Right atrium auricular region (tissue), 2 donors: ENCODE measurements around the gene TUBB4B. TPM values are rescaled to one million over a fixed set of nuclear protein-coding genes. Genes with fewer than 3 reads are reported as not detected.
"Not testable (repeated sequence)": the region's sequence is repeated elsewhere in the genome, so short reads cannot be mapped to it uniquely, and the experiment has no call there.

ENCODE experiments used
- DNase-seq: peaks from one replicate; pipeline ENCODE4 v3.0.0-alpha.2; 2019; ENCODE audit warnings: low spot score
- H3K27ac ChIP-seq, 2 donors: fragments of 200-600 bp; sonication (generic); 1 replicate in 1 of 2; 2 replicates in 1 of 2; pipeline ENCODE4 v1.5.1; 2016 to 2019
- H3K27me3 ChIP-seq, 2 donors: fragments of 200-600 bp; sonication (generic); one replicate each; pipeline versions ENCODE4 v1.5.1 to v1.6.0; 2017 to 2019
- H3K36me3 ChIP-seq: fragments of 200-600 bp; sonication (generic); one replicate; pipeline ENCODE4 v1.5.1; 2016
- H3K4me1 ChIP-seq, 2 donors: fragments of 200-600 bp; sonication (generic); one replicate each; pipeline versions ENCODE4 v1.5.1 to v1.6.0; 2017 to 2019
- H3K4me3 ChIP-seq, 2 donors: fragments of 200-600 bp; sonication (generic); 1 replicate in 1 of 2; 2 replicates in 1 of 2; pipeline ENCODE4 v1.5.1; 2017 to 2019; ENCODE audit warnings: mild to moderate bottlenecking in 1 of 2, moderate library complexity in 1 of 2
- H3K9me3 ChIP-seq, 2 donors: fragments of 200-600 bp; sonication (generic); one replicate each; pipeline ENCODE4 v1.5.1; 2019
- total RNA-seq, 2 donors: library from RNA; depleted of rRNA; stranded (reverse); fragments of >200 nt; gene quantifications; one replicate each; pipeline ENCODE4 v1.1.0, GENCODE V29; 2016
- TF ChIP-seq, protein P1 (sequence below), 2 donors: fragments of 200-600 bp; sonication (generic); IDR thresholded peaks; one replicate each; pipeline ENCODE4 v1.5.1; 2019; ENCODE audit warnings: antibody characterized with exemption in 2 of 2

Gene TUBB4B
- total RNA-seq, 2 donors from 2014 or later: 310 to 394 TPM

GRCh38 chr9:137236936-137237421 lies 4.1 kb upstream of the TUBB4B start:
- DNase-seq: no peak
- Histone ChIP-seq H3K27ac (peak overlapping the region; percentile 12 to 43), H3K4me1 (peaks cover 0 to 50% of the 10 kb centered on the region in 2 donors)

DNA sequence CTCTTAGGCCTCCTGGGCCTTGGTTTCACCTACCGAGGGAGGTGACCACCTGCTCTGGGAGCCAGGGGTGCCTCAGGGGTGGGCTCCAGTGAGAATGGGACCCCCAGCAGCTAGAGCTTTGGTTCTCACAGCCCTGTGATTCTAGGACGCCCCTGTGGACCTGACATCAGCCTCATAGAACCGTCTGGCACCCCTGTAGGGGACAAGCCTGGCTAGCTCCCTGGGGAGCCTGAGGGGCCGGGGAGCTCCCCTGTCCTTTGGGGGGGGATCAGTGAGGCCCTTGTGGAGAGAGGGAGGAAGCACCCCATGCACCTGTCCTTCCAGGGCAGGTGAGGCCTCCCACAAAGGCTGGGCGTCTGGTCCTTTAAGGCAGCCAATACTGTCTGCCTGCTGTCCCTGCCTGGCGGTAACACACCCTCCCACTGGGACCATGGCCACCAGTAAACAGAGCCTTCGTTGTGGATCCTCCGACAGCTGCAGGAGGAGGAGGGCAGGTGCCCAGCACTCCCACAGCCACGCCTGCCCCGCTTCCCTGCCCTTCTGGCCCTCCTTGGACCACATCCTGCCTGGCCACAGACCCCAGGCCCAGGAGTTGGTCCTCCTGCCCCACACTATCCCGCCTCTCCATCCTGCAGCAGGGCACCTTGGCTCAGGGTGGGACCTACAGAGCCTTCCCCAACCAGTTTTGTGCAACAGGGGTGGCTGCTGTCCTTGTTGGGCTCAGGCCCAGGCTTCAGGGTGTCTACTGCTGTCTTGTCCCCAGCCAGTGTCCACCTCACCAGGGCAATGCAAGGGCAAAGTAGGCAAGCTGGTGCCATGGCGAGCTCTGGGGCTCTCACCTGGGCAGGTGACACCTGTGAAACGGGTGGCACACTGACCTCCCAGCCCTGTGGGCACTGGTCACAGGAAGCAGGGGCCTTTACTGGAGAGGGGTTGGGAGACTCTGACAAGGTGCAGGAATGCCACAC lies 3.0 kb upstream of the TUBB4B start:
- TF ChIP-seq, protein P1, sequence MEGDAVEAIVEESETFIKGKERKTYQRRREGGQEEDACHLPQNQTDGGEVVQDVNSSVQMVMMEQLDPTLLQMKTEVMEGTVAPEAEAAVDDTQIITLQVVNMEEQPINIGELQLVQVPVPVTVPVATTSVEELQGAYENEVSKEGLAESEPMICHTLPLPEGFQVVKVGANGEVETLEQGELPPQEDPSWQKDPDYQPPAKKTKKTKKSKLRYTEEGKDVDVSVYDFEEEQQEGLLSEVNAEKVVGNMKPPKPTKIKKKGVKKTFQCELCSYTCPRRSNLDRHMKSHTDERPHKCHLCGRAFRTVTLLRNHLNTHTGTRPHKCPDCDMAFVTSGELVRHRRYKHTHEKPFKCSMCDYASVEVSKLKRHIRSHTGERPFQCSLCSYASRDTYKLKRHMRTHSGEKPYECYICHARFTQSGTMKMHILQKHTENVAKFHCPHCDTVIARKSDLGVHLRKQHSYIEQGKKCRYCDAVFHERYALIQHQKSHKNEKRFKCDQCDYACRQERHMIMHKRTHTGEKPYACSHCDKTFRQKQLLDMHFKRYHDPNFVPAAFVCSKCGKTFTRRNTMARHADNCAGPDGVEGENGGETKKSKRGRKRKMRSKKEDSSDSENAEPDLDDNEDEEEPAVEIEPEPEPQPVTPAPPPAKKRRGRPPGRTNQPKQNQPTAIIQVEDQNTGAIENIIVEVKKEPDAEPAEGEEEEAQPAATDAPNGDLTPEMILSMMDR (IDR thresholded peaks at IDR 0.05): no peak
- no peak for DNase-seq
- H3K4me1 ChIP-seq: peaks cover 0 to 61% of the 10 kb centered on the region in 2 donors
- H3K9me3 ChIP-seq: no peaks in the 10 kb centered on the region
- H3K4me3 ChIP-seq: no peak overlapping the region
- peak overlapping the region in 1 of 2 donors; percentile 43 for H3K27ac ChIP-seq
- no peaks in the 10 kb centered on the region for H3K27me3 ChIP-seq
- H3K36me3 ChIP-seq: peaks cover 15% of the 10 kb centered on the region

More at GRCh38 chr9:137236936-137237421, 4.1 kb upstream of the TUBB4B start:
- no peaks in the 10 kb centered on the region for H3K27me3 ChIP-seq
- peaks cover 4% of the 10 kb centered on the region for H3K36me3 ChIP-seq
- H3K9me3 ChIP-seq: no peaks in the 10 kb centered on the region
- peak overlapping the region; percentile 0 to 32 for H3K4me3 ChIP-seq
- TF ChIP-seq, protein P1 (IDR thresholded peaks at IDR 0.05): no peak

DNA sequence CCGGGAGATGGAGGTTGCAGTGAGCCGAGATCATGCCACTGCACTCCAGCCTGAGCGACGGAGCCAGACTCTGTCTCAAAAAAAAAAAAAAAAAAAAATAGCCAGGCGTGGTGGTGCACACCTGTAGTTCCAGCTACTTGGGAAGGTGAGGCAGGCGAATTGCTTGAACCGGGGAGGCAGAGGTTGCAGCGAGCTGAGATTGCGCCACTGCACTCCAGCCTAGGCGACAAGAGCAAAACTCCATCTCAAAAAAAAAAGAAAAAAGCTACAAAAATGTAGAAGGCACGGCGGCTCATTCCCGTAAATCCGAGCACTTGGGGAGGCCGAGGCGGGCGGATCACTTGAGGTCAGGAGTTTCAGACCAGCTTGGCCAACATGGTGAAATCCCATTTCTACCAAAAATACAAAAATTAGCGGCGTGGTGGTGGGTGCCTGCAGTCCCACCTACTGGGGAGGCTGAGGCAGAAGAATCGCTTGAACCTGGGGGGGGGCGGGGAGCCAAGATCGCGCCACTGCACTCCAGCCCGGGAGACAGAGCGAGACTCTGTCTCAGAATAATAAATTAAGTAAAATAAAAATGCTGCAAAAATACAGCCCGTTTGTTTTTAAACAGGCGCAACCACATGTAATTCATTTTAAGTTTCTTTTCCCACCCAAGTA lies 1.4 kb upstream of the TUBB4B start:
- H3K27me3 ChIP-seq, H3K9me3 ChIP-seq, DNase-seq: not testable (repeated sequence)
- peak overlapping the region; percentile 42 to 74 for H3K4me3 ChIP-seq
- peaks cover 23% of the 10 kb centered on the region for H3K36me3 ChIP-seq
- H3K4me1 ChIP-seq: peaks cover 0 to 74% of the 10 kb centered on the region in 2 donors
- H3K27ac ChIP-seq: peak overlapping the region; percentile 95 to 99

DNA sequence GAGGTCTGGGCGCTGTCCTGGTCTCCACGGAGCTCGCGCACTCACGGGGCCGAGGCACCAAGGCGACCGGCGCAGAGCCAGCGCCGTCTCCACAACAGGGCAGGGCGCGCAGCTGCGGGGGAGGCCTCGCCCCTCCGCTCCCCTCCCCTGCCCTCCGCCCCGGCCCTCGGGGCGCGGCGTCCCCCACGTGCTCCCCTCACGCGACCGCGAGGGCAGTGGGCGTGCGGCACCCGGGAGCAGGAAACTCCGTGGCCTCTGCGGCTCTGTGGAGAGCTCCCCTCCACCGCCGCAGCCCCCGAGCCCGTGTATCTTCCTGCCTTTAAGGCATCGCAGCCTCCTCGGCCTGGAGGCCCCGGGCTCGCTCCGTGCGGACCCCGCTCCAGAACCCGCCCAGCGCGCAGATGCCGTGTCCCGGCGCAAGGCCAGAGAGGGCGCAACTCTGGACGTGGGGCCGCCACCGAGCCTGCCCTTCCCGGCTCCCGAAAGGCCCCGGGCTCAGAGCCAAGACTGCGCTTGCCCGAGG lies 708 bp upstream of the TUBB4B start:
- H3K27me3 ChIP-seq: no peaks in the 10 kb centered on the region
- TF ChIP-seq, protein P1 (IDR thresholded peaks at IDR 0.05): peak in 1 of 2 donors; percentile 28
- DNase-seq: peak; percentile 76
- H3K4me3 ChIP-seq: peak overlapping the region; percentile 42 to 74
- H3K27ac ChIP-seq: peak overlapping the region; percentile 95 to 99
- no peaks in the 10 kb centered on the region for H3K9me3 ChIP-seq
- peaks cover 0 to 74% of the 10 kb centered on the region in 2 donors for H3K4me1 ChIP-seq
- peaks cover 23% of the 10 kb centered on the region for H3K36me3 ChIP-seq

GRCh38 chr9:137241490-137242268 lies 592 bp downstream of the TUBB4B start:
- Histone ChIP-seq H3K27ac (peak overlapping the region; percentile 88 to 94), H3K4me1 (peaks cover 0 to 61% of the 10 kb centered on the region in 2 donors), H3K4me3 (peak overlapping the region; percentile 84), H3K36me3 (peaks cover 23% of the 10 kb centered on the region), H3K9me3 (no peaks in the 10 kb centered on the region), H3K27me3 (no peaks in the 10 kb centered on the region)
- DNase-seq: peak; percentile 71
- TF ChIP-seq, protein P1 (IDR thresholded peaks at IDR 0.05): no peak
